Hindlimb muscle (tissue), 1 donor: Measurements from ENCODE around the gene KIR3DL3. TPM values are rescaled to one million over a fixed set of nuclear protein-coding genes. Genes with fewer than 3 reads are reported as not detected.
"Not testable (repeated sequence)": the region's sequence is repeated elsewhere in the genome, so short reads cannot be mapped to it uniquely, and the experiment has no call there.

ENCODE experiments used
- DNase-seq: peaks from one replicate; pipeline ENCODE4 v3.0.0-alpha.2; 2013
- polyA plus RNA-seq: library from polyadenylated mRNA; unstranded; fragments of 120-200 nt; gene quantifications from one replicate; pipeline ENCODE4 v1.2.1, GENCODE V29; 2013; ENCODE audit not compliant: insufficient read length

KIR3DL3 gene
- polyA plus RNA-seq, 1 donor: not detected

DNA sequence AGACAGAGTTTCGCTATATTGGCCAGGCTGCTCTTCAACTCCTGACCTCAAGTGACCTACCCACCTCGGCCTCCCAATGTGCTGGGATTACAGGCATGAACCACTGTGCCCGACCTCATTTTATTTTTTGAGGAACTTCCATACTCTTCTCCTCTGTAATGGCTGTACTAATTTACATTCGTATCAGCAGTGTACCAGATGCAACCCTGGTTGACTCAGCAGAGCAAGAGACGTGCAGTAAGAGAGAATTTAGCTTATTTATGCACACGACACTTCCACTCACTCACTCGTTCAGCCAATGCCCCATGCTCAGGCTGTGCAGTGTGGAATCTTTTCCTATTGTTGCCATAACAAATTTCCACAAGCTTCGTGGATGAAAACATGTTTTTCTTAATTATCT, 6.9 kb downstream of the KIR3DL3 start:
- no peak for DNase-seq

DNA sequence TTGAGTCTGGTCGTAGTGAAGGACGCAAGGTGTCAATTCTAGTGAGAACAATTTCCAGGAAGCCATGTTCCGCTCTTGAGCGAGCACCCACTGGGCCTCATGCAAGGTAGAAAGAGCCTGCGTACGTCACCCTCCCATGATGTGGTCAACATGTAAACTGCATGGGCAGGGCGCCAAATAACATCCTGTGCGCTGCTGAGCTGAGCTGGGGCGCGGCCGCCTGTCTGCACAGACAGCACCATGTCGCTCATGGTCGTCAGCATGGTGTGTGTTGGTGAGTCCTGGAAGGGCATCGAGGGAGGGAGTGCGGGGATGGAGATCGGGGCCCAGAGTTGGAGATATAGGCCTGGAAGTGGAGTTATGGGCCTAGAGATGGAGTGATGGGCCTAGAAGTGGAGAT, 14.1 kb downstream of the KIR3DL3 start, which contains the start of gene KIR2DL3:
KIR2DL3 (plus strand) TSS at position 208 of the 400 bp plus-strand sequence; CDS start at position 241, 33 bp downstream.
- DNase-seq: not testable (repeated sequence)

DNA sequence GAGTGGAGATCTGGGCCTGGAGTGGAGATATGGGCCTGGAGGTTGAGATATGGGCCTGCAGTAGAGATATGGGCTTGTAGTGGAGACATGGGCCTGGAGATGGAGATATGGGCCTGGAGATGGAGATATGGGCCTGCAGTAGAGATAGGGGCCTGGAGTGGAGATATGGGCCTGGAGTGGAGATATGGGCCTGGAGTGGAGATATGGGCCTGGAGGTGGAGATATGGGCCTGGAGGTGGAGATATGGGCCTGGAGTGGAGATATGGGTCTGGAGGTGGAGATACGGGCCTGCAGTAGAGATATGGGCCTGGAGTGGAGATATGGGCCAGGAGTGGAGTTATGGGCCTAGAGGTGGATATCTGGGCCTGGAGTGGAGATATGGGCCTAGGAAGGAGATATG, 14.5 kb downstream of the KIR3DL3 start:
- no peak for DNase-seq

DNA sequence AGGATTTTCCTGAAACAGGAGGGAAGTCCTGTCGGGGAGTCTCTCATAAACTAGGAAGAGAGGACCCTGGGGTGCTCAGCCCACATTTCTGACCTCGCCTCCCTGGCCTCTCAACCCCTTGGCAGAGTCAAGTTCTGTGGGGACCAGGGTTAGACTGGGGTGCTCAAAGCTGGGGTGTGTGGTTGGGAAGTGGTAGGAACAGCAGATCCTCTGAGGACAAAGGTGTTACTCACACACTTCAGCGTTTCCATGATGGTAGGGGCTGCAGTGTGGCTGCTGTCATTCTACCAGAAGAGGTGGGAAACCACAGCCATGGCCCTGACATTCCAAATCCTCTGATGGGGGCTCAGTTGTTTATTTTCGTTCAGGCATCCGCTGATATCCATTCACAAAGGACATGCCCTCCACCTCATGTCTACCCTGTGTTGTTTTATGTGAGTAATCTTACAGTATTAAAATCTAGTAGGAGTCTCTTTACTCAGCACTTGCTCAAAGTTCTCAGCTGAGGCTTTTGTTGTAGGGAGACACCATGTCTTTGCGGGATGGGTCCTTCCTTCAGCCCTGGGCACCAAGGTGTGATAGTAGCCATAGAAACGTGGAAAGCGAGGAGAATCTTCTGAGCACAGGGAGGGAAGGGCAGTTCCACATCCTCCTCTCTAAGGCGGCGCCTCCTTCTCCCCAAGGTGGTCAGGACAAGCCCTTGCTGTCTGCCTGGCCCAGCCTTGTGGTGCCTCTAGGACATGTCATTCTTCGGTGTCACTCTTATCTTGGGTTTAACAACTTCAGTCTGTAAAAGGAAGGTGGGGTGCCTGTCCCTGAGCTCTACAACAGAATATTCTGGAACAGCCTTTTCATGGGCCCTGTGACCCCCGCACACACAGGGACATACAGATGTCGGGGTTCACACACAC, 15.6 kb downstream of the KIR3DL3 start:
- DNase-seq: no peak

DNA sequence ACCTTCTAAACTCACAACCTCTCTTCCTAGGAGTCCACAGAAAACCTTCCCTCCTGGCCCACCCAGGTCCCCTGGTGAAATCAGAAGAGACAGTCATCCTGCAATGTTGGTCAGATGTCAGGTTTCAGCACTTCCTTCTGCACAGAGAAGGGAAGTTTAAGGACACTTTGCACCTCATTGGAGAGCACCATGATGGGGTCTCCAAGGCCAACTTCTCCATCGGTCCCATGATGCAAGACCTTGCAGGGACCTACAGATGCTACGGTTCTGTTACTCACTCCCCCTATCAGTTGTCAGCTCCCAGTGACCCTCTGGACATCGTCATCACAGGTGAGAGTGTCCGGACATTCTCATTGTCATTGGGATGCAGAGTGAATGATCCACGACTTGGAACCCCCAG, 17.7 kb downstream of the KIR3DL3 start:
- DNase-seq: not testable (repeated sequence)

DNA sequence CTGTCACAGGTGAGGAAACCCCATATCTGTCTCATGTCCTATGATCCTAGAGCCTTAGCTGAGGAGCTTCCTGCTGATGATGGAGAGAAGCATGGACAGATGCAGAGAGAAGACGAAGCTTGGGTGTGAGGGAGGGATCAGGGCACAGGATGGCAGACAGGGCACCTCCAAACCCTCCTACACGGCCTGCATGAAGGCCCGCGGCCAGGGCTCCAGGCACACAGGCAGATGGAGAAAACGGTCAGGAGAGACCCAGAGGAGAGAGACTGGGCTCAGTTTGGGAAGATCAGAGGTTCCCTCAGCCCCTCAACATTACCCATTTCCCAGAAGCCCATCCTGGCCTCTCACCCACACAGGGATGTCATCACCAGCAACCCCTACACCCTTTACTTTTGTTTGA, 19.8 kb downstream of the KIR3DL3 start:
- DNase-seq: not testable (repeated sequence)

DNA sequence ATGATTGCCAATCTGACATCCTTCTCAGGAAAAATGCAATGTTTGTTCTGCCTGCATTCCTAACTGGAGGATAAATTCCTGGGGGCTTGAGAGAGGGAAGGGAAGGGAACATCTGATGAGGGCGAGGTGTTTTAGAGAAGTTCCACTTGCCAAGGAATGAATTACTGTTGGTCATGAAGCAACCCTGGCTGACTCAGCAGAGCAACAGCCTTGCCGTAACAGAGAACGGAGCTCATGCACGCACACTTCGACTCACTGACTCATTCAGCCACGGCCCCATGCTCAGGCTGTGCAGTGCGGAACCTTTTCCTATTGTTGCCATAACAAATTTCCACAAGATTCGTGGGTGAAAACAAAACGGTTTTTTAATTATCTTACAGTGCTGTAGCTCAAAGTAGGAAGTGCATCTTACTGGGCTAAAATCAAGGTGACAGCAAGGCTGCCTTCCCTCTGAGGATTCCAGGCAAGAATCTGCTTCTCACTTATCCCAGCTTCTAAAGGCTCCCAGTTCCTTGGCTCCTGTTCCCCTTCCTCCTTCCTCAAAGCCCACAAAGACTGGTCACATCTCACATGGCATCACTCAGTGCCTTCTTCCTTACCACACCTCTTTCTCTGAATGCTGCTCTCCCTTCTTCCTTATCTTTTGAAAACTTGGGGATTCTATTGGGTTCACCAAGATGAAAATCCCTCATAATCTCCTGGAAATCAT, 23.5 kb downstream of the KIR3DL3 start:
- not testable (repeated sequence) for DNase-seq

DNA sequence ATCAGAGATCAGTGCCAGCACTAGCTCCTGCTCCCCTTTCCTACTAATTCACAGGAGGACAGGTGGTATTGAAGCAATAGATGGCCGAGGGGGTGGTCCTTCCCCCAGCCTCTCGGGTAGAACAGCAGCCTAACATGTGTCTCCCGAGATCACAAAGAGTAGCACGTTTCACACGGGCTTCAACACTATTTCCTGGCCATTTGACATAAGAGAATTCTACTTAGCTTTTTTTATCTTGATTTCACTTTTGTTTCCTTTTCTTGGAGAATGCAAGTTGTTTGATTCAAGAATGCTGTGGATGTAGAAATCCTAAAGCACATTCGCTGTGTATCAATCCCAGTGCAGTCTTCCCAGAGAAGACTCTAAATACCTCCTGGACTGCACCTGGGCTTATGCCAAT, 26.0 kb downstream of the KIR3DL3 start:
- DNase-seq: not testable (repeated sequence)

DNA sequence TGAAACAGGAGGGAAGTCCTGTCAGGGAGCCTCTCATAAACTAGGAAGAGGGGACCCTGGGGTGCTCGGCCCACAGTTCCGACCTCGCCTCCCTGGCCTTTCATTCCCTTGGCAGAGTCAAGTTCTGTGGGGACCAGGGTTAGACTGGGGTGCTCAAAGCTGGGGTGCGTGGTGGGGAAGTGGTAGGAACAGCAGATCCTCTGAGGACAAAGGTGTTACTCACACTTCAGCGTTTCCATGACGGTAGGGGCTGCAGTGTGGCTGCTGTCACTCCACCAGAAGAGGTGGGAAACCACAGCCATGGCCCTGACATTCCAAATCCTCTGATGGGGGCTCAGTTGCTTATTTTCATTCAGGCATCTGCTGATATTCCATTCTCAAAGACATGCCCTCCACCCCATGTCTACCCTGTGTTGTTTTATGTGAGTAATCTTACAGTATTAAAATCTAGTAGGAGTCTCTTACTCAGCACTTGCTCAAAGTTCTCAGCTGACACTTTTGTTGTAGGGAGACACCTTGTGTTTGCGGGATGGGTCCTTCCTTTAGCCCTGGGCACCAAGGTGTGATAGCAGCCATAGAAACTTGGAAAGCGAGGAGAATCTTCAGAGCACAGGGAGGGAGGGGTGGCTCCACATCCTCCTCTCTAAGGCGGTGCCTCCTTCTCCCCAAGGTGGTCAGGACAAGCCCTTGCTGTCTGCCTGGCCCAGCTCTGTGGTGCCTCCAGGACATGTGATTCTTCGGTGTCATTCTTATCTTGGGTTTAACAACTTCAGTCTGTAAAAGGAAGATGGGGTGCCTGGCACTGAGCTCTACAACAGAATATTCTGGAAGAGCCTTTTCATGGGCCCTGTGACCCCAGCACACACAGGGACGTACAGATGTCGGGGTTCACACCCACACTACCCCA, 32.2 kb downstream of the KIR3DL3 start:
- DNase-seq: not testable (repeated sequence)

DNA sequence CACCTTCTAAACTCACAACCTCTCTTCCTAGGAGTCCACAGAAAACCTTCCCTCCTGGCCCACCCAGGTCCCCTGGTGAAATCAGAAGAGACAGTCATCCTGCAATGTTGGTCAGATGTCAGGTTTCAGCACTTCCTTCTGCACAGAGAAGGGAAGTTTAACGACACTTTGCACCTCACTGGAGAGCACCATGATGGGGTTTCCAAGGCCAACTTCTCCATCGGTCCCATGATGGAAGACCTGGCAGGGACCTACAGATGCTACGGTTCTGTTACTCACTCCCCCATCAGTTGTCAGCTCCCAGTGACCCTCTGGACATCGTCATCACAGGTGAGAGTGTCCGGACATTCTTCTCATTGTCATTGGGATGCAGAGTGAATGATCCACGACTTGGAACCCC, 34.3 kb downstream of the KIR3DL3 start:
- DNase-seq: peak; percentile 0

DNA sequence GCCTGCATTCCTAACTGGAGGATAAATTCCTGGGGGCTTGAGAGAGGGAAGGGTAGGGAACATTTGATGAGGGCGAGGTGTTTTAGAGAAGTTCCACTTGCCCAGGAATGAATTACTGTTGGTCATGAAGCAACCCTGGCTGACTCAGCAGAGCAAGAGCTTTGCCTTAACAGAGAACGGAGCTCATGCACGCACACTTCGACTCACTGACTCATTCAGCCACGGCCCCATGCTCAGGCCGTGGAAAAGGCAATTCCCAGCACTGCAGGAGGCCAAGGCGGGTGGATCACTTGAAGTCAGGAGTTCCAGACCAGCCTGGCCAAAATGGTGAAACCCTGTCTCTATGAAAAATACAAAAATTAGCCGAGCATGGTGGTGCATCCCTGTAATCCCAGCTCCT, 40.0 kb downstream of the KIR3DL3 start:
- not testable (repeated sequence) for DNase-seq

DNA sequence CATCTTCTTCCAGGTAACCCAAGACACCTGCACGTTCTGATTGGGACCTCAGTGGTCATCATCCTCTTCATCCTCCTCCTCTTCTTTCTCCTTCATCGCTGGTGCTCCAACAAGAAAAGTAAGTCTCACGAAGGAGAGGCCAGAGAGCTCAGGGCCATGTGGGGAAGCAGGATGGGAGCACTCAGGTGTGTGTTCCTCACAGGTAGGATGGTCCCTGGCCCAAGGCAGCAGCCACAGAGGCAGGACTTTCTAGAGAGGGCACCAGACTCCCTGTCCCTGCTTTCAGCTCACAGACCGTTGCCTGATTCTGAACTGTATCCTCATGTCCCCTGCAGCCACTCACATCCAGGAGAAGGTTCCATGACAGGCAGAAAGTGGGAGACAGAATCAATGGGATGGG, 42.2 kb downstream of the KIR3DL3 start:
- DNase-seq: not testable (repeated sequence)

DNA sequence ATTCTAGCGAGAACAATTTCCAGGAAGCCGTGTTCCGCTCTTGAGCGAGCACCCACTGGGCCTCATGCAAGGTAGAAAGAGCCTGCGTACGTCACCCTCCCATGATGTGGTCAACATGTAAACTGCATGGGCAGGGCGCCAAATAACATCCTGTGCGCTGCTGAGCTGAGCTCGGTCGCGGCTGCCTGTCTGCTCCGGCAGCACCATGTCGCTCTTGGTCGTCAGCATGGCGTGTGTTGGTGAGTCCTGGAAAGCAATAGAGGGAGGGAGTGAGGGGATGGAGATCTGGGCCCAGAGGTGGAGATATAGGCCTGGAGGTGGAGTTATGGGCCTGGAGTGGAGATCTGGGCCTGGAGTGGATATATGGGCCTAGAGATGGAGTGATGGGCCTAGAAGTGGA, 45.4 kb downstream of the KIR3DL3 start, which contains the start of gene KIR2DL1:
KIR2DL1 (plus strand) TSS at position 148 of the 400 bp plus-strand sequence; CDS start at position 206, 58 bp downstream.
- not testable (repeated sequence) for DNase-seq

DNA sequence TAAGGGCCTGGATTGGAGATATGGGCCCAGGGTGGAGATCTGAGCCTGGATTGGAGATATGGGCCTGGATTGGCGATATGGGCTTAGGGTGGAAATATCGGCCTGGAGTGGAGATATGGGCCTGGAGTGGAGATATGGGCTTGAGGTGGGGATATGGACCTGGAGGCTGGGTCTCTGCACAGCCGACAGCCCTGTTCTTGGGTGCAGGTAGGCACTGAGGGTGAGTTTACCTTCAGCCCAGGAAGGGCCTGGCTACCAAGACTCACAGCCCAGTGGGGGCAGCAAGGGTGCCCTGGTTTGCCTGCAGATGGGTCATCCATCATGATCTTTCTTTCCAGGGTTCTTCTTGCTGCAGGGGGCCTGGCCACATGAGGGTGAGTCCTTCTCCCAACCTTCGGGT, 46.3 kb downstream of the KIR3DL3 start:
- not testable (repeated sequence) for DNase-seq

DNA sequence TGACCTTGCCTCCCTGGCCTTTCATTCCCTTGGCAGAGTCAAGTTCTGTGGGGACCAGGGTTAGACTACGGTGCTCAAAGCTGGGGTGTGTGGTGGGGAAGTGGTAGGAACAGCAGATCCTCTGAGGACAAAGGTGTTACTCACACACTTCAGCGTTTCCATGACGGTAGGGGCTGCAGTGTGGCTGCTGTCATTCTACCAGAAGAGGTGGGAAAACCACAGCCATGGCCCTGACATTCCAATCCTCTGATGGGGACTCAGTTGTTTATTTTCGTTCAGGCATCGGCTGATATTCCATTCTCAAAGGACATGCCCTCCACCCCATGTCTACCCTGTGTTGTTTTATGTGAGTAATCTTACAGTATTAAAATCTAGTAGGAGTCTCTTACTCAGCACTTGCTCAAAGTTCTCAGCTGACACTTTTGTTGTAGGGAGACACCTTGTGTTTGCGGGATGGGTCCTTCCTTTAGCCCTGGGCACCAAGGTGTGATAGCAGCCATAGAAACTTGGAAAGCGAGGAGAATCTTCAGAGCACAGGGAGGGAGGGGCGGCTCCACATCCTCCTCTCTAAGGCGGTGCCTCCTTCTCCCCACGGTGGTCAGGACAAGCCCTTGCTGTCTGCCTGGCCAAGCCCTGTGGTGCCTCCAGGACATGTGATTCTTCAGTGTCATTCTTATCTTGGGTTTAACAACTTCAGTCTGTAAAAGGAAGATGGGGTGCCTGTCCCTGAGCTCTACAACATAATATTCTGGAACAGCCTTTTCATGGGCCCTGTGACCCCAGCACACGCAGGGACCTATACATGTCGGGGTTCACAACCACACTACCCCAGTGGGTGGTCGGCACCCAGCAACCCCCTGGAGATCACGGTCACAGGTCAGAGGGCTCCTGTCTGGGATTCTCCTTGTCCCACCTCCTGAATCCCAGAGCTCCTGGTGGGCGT, 47.0 kb downstream of the KIR3DL3 start:
- not testable (repeated sequence) for DNase-seq

DNA sequence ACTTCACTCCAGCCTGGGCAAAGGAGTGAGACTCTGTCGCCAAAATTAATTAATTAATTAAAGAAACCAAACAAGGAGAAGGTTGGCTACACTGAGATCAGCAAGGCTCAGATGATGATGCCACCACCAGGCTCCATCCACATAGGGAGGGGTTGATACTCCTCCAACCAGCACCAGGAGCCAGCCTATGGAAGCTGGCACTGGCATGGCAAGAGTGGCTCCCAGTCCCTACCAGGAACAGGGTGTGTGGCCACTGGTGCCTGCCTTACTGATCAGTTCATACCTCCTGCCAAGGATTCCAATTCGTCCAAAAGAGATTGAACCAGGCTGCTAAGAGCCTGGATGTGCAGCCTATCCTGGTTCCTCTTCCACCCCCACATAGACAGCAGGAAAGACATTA, 48.4 kb downstream of the KIR3DL3 start:
- not testable (repeated sequence) for DNase-seq

DNA sequence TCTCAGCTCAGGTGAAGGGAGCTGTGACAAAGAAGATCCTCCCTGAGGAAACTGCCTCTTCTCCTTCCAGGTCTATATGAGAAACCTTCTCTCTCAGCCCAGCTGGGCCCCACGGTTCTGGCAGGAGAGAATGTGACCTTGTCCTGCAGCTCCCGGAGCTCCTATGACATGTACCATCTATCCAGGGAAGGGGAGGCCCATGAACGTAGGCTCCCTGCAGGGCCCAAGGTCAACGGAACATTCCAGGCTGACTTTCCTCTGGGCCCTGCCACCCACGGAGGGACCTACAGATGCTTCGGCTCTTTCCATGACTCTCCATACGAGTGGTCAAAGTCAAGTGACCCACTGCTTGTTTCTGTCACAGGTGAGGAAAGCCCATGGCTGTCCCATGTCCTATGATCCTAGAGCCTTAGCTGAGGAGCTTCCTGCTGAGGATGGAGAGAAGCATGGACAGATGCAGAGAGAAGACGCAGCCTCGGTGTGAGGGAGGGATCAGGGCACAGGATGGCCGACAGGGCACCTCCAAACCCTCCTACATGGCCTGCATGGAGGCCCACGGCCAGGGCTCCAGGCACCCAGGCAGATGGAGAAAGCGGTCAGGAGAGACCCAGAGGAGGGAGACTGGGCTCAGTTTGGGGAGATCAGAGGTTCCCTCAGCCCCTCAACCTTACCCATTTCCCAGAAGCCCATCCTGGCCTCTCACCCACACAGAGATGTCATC, 51.0 kb downstream of the KIR3DL3 start:
- DNase-seq: not testable (repeated sequence)

DNA sequence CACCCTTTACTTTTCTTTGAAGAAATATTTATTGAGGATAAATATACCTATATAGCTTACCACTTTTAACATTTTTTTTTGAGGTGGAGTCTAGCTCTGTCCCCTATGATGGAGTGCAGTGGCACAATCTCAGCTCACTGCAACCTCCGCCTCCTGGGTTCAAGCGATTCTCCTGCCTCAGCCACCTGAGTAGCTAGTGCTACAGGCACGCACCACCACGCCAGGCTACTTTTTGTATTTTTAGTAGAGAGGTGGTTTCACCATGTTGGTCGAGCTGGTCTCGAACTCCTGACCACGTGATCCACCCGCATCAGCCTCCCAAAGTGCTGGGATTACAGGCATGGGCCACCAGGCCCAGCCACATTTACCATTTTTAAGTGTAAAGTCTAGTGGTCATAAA, 51.6 kb downstream of the KIR3DL3 start:
- DNase-seq: not testable (repeated sequence)

DNA sequence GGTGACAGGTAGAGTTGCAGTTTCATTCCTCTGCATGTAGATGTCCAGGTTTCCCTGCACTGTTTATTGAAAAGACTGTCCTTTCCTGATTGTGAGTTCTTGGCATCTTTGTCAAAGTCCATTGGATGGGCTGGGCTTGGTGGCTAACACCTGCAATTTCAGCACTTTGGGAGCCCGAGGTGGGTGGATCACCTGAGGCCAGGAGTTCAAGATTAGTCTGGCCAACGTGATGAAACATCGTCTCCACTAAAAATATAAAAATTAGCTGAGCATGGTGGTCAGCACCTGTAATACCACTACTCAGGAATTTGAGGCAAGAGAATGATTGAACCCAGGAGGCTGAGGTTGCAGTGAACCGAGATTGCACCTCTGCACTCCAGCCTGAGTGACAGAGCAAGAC, 53.6 kb downstream of the KIR3DL3 start:
- DNase-seq: not testable (repeated sequence)

DNA sequence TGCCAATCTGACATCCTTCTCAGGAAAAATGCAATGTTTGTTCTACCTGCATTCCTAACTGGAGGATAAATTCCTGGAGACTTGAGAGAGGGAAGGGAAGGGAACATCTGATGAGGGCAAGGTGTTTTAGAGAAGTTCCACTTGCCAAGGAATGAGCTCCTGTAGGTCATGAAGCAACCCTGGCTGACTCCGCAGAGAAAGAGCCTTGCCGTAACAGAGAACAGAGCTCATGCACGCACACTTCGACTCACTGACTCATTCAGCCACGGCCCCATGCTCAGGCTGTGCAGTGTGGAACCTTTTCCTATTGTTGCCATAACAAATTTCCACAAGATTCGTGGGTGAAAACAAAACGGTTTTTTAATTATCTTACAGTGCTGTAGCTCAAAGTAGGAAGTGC, 54.7 kb downstream of the KIR3DL3 start:
- DNase-seq: not testable (repeated sequence)
